ENCODE measurements around the gene TMEM150A.

DNA sequence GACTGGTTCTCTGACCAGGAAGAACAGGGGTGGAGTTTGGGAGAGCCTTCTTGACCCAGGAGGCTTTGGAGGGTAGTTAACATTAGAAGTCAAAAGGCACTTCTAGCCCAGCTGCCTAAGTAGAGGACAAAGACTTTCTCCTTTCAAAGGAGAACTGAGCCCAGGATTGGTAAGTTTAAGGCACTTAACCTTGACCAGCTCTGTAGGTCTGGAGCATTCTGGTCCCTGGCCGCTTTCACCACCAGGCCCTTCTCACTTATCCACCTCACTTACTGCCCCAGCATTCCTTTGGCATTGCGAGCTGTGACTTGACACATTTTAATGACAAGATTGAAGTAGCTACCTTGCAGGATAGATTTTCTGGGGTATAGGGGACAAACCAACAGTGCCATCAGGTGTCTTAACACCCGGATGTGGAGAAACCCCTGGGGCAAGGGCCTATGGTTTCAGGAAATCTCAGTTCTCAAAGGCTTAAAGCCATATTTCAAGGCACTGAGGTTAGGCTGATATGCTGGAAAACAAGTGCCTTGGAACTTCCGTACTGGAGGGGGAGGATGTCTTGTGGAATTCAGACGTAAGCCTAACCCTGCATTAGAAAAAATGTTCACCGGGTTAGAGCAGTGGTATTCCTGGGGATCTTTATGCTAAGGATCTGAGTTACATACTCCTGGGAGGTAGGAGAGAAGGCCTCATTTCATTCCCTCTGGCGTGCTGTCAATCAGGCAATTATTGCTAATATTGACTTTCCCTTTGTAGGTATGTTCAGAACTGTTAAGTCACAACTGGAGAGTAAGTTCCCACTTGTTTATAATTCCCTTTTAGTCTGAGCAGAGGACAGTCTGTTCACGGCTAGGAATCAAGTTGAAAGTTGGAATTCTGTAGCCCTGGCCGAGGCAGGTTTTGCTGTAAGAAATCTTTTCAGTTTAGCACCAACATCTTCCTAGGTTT lies 5.0 kb upstream of the TMEM150A start:
- TF ChIP-seq, protein P1, sequence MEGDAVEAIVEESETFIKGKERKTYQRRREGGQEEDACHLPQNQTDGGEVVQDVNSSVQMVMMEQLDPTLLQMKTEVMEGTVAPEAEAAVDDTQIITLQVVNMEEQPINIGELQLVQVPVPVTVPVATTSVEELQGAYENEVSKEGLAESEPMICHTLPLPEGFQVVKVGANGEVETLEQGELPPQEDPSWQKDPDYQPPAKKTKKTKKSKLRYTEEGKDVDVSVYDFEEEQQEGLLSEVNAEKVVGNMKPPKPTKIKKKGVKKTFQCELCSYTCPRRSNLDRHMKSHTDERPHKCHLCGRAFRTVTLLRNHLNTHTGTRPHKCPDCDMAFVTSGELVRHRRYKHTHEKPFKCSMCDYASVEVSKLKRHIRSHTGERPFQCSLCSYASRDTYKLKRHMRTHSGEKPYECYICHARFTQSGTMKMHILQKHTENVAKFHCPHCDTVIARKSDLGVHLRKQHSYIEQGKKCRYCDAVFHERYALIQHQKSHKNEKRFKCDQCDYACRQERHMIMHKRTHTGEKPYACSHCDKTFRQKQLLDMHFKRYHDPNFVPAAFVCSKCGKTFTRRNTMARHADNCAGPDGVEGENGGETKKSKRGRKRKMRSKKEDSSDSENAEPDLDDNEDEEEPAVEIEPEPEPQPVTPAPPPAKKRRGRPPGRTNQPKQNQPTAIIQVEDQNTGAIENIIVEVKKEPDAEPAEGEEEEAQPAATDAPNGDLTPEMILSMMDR (IDR thresholded peaks at IDR 0.05; ENCODE audit: insufficient read depth, low read length, poor library complexity, severe bottlenecking) = no peak
- TF ChIP-seq EZH2phosphoT487 (conservative IDR thresholded peaks at IDR 0.05; ENCODE audit: low read length) = no peak
